Nephron progenitor cell (in vitro differentiated cells): ENCODE measurements around the gene LHFPL2.

Source experiments
- DNase-seq: peaks from one replicate; pipeline ENCODE4 v3.0.0; 2021
- H3K27ac Mint-ChIP-seq: 2 replicates; pipeline ENCODE4 v1.8.0; 2021; ENCODE audit warnings: mild to moderate bottlenecking, moderate library complexity, mixed read lengths
- H3K27me3 Mint-ChIP-seq: 2 replicates; pipeline ENCODE4 v1.8.0; 2021; ENCODE audit warnings: mild to moderate bottlenecking, low read depth, mixed read lengths; ENCODE audit not compliant: poor library complexity
- H3K36me3 Mint-ChIP-seq: 2 replicates; pipeline ENCODE4 v1.8.0; 2021; ENCODE audit warnings: low read depth, mixed read lengths
- H3K4me1 Mint-ChIP-seq: 2 replicates; pipeline ENCODE4 v1.8.0; 2021; ENCODE audit warnings: mixed read lengths
- H3K4me3 Mint-ChIP-seq: 2 replicates; pipeline ENCODE4 v1.8.0; 2021; ENCODE audit warnings: mild to moderate bottlenecking, moderate library complexity, mixed read lengths
- H3K9me3 Mint-ChIP-seq: 2 replicates; pipeline ENCODE4 v1.8.0; 2021; ENCODE audit warnings: mild to moderate bottlenecking, moderate library complexity, mixed read lengths
- CTCF ChIP-seq: fragments of 200-600 bp; sonication (generic); IDR thresholded peaks from 2 replicates; pipeline ENCODE4 v1.5.0; 2021; ENCODE audit warnings: antibody characterized with exemption

Gene LHFPL2

GRCh38 chr5:78550891-78551290 is 97.7 kb downstream of the LHFPL2 start:
- Mint-ChIP-seq H3K36me3 (peaks cover 90% of the 10 kb centered on the region), H3K9me3 (peaks cover 42% of the 10 kb centered on the region), H3K4me1 (peaks cover 51% of the 10 kb centered on the region), H3K4me3 (no peak overlapping the region), H3K27me3 (peaks cover 3% of the 10 kb centered on the region), H3K27ac (peak overlapping the region; percentile 39)
- no peak for DNase-seq
- TF ChIP-seq CTCF = no peak

- Mint-ChIP-seq H3K36me3 (peaks cover 83% of the 10 kb centered on the region), H3K4me3 (no peak overlapping the region), H3K27ac (peak overlapping the region; percentile 75), H3K27me3 (peaks cover 3% of the 10 kb centered on the region), H3K9me3 (peaks cover 42% of the 10 kb centered on the region), H3K4me1 (peaks cover 52% of the 10 kb centered on the region)
- no peak for DNase-seq
- TF ChIP-seq CTCF = no peak
Observed at GRCh38 chr5:78549043-78549442, 99.5 kb downstream of the LHFPL2 start.

DNA sequence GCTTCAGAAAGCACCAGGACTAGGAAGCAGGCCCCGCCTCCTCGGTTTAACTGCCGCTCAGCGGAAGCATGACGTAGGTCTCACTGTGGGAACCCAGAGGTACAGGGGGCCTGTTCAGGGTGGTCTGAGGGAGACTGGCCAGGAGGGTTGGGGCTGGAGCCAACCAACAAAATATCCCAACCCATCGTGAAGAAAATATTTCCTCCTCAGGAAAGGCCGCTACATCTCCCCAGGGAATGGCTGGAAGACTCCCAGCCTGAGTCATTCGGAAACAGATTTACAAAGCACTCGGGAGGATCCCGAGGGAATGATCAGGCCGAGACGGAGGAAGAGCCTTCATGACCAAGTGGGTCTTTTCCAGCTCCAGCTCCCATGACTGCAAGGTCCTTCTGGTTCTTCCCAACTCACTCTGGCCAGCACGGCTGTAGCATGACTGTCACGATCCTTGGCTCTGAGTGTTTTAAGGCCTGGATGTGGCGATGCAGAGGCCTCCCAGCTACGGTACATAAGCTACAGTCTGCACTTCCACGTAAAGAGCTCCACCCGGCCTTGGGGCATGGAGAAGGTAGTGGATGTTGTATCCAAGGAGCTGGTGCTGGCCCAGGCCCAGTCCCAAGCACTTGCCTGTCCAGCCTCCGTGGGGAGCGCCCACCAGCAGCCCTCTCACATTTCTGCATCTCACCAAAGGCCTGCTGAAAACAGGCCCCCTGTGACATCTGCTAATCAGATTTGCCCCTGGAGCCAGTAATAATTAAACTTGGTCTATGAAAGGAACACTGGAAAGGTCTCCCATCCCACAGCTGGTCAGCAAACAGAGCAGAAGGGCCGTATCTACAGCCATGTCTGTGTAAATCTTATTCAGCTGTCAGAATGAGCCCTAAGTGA is 100.6 kb downstream of the LHFPL2 start:
- peaks cover 77% of the 10 kb centered on the region for H3K36me3 Mint-ChIP-seq
- peaks cover 5% of the 10 kb centered on the region for H3K27me3 Mint-ChIP-seq
- peaks cover 57% of the 10 kb centered on the region for H3K4me1 Mint-ChIP-seq
- H3K27ac Mint-ChIP-seq = peak overlapping the region; percentile 98
- DNase-seq = no peak
- TF ChIP-seq CTCF = no peak
- H3K4me3 Mint-ChIP-seq = no peak overlapping the region
- H3K9me3 Mint-ChIP-seq = peaks cover 36% of the 10 kb centered on the region

DNA sequence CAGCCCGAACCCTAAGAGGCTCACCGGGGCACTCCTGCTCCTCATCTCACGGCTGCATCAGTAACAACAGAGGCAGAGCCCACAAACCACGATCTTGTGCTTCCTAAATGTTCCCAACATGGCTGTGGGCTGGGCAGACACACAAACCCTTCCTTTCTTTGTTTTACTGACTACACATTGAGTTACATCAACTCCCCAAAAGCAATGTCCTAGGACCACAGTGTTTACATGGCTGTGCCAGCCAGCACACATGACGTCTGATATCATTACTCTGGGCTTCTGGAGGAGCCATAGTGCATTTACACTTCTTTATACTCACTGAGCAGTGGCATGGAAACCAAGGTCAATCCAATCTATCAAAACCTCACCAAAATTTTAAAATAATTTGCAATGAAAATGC is 101.4 kb downstream of the LHFPL2 start:
- Mint-ChIP-seq H3K9me3 (peaks cover 29% of the 10 kb centered on the region), H3K4me1 (peaks cover 64% of the 10 kb centered on the region), H3K27ac (peak overlapping the region; percentile 98), H3K27me3 (peaks cover 5% of the 10 kb centered on the region), H3K36me3 (peaks cover 69% of the 10 kb centered on the region), H3K4me3 (peak overlapping the region; percentile 11)
- TF ChIP-seq CTCF = no peak
- no peak for DNase-seq

- Mint-ChIP-seq H3K36me3 (peaks cover 62% of the 10 kb centered on the region), H3K4me1 (peaks cover 72% of the 10 kb centered on the region), H3K4me3 (no peak overlapping the region)
Observed at GRCh38 chr5:78546276-78546996, 102.1 kb downstream of the LHFPL2 start.

More at GRCh38 chr5:78546276-78546996, 102.1 kb downstream of the LHFPL2 start:
- DNase-seq = no peak
- no peak for TF ChIP-seq CTCF
- Mint-ChIP-seq H3K27me3 (peaks cover 3% of the 10 kb centered on the region), H3K27ac (peak overlapping the region; percentile 98), H3K9me3 (peaks cover 23% of the 10 kb centered on the region)
